Osteocyte (in vitro differentiated cells): ENCODE results near the gene CHMP4A. TPM values are rescaled to one million over a fixed set of nuclear protein-coding genes. Genes with fewer than 3 reads are reported as not detected.

Experiments used
- DNase-seq: peaks from one replicate; pipeline ENCODE4 v3.0.0; 2021; ENCODE audit warnings: mixed read lengths; ENCODE audit not compliant: unreplicated experiment; ENCODE audit errors: extremely low spot score
- H3K27ac Mint-ChIP-seq: one replicate; pipeline ENCODE4 v1.8.0; 2021; ENCODE audit warnings: mild to moderate bottlenecking, mixed read lengths; ENCODE audit not compliant: unreplicated experiment
- H3K27me3 Mint-ChIP-seq: one replicate; pipeline ENCODE4 v1.8.0; 2021; ENCODE audit warnings: mixed read lengths; ENCODE audit not compliant: unreplicated experiment
- H3K36me3 Mint-ChIP-seq: one replicate; pipeline ENCODE4 v1.8.0; 2021; ENCODE audit warnings: mixed read lengths; ENCODE audit not compliant: unreplicated experiment
- H3K4me1 Mint-ChIP-seq: one replicate; pipeline ENCODE4 v1.8.0; 2021; ENCODE audit warnings: mixed read lengths; ENCODE audit not compliant: unreplicated experiment
- H3K4me3 Mint-ChIP-seq: one replicate; pipeline ENCODE4 v1.8.0; 2021; ENCODE audit warnings: mild to moderate bottlenecking, moderate library complexity, mixed read lengths; ENCODE audit not compliant: unreplicated experiment
- H3K9me3 Mint-ChIP-seq: one replicate; pipeline ENCODE4 v1.8.0; 2021; ENCODE audit warnings: mixed read lengths; ENCODE audit not compliant: unreplicated experiment
- total RNA-seq: library from RNA; stranded (reverse); gene quantifications from 2 replicates; pipeline ENCODE4 v1.2.1, GENCODE V29; 2021
- TF ChIP-seq, protein P1 (sequence below): fragments of 200-600 bp; sonication (generic); IDR thresholded peaks from 2 replicates; pipeline ENCODE4 v1.5.0; 2021; ENCODE audit warnings: antibody characterized with exemption, mild to moderate bottlenecking, moderate library complexity

CHMP4A gene
- total RNA-seq, 1 donor from 2014 or later, result 38.1 TPM

DNA sequence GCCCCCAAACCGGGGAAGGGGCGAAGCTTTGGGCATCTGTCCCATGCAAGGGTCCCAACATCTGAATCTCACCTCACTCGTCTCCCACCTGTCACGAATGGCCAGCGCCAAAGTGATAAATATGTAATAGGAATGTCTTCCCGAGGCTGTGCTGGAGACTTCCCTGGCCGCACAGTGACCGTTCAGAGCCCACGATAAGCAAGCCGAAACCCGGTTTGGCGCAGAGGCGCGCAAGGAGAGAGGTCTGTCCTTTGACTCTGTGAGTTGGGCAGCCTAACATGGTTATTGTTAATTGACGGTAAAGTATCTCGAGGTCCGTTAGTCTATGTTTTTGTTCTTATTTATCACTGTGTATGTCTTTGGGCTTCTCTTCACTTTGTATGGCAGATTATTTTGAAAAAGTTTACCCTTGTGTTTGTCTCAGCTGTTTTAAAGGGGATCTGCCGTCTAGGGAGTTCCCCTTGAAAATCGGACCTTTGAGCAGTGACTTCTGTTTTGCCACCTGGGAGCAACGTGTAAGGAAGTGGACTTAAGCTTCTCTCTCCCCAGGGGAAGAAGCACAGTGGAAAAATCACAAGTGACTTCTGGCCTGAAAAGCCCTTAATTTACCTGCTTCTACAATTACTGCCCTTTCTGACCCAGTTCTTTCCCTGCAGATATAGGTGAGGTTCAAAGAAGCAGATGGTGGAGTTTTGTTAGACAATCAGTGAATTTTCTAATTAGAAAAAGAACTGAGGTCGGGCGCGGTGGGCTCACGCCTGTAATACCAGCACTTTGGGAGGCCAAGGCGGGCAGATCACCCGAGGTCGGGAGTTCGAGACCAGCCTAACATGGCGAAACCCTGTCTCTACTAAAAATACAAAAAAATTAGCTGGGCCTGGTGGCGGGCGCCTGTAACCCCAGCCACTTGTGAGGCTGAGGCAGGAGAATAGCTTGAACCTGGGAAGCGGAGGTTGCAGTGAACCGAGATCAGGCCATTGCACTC, 16.9 kb downstream of the CHMP4A start:
- peak overlapping the region; percentile 95 for H3K27ac Mint-ChIP-seq
- DNase-seq, result no peak
- no peaks in the 10 kb centered on the region for H3K27me3 Mint-ChIP-seq
- peaks cover 37% of the 10 kb centered on the region for H3K4me1 Mint-ChIP-seq
- peak overlapping the region; percentile 88 for H3K4me3 Mint-ChIP-seq
- H3K36me3 Mint-ChIP-seq, result peaks cover 18% of the 10 kb centered on the region
- TF ChIP-seq, protein P1, sequence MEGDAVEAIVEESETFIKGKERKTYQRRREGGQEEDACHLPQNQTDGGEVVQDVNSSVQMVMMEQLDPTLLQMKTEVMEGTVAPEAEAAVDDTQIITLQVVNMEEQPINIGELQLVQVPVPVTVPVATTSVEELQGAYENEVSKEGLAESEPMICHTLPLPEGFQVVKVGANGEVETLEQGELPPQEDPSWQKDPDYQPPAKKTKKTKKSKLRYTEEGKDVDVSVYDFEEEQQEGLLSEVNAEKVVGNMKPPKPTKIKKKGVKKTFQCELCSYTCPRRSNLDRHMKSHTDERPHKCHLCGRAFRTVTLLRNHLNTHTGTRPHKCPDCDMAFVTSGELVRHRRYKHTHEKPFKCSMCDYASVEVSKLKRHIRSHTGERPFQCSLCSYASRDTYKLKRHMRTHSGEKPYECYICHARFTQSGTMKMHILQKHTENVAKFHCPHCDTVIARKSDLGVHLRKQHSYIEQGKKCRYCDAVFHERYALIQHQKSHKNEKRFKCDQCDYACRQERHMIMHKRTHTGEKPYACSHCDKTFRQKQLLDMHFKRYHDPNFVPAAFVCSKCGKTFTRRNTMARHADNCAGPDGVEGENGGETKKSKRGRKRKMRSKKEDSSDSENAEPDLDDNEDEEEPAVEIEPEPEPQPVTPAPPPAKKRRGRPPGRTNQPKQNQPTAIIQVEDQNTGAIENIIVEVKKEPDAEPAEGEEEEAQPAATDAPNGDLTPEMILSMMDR, result no peak
- no peaks in the 10 kb centered on the region for H3K9me3 Mint-ChIP-seq

DNA sequence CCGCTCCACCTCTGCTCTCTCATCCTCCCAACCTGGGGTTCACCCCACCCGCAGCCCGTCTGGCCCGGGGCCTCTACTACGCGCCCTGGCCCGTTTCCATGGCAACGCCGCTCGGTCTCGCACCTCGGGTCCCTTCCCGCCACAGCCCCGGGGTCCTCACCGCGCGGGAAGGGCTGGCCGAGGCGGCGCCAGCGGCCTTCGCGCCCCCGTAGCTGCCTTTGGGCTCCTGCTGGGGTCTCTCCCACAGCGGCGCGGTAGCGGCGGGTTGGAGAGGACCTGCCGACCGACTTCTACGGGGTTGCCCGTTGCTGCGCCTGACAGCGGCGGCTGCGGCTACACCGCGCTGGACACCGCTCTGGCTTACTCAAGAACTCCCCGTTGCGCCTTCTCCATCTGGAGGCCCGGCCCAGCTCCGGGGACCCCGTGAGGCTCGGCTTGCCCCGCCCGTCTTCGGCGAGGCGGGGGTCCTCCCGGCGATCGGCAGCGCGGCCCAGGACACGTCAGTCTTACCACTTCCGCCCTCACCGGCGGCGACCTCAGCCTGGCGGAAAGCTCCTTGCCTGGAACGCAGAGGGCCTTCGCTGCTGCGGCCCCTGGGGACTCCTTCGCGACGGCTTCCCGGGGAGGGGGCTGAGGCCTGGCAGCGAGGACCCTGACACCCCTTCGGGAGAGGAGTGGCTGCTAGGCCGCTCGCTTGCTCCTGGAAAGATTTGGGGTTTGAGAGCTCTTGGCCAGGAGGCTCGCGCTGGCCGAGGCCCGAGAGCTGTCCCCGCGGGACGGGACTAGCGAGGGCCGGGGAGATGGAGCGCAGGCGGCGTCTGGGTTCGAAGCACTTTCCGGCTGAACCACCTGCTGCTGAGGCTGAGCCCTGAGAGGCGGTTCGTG, 17.9 kb downstream of the CHMP4A start, which contains the start of gene TM9SF1:
Gene TM9SF1, minus strand, starts transcription at position 256 of the 885 bp plus-strand sequence. CDS start 422 bp downstream, outside the sequence.
- peak; percentile 94 for DNase-seq
- no peaks in the 10 kb centered on the region for H3K27me3 Mint-ChIP-seq
- H3K27ac Mint-ChIP-seq, result peak within 1 kb of the TSS; percentile 95
- peak within 1 kb of the TSS; percentile 88 for H3K4me3 Mint-ChIP-seq
- H3K4me1 Mint-ChIP-seq, result peaks cover 37% of the 10 kb centered on the region
- peaks cover 20% of the 10 kb centered on the region for H3K36me3 Mint-ChIP-seq
- TF ChIP-seq, protein P1, result no peak
- no peaks in the 10 kb centered on the region for H3K9me3 Mint-ChIP-seq

DNA sequence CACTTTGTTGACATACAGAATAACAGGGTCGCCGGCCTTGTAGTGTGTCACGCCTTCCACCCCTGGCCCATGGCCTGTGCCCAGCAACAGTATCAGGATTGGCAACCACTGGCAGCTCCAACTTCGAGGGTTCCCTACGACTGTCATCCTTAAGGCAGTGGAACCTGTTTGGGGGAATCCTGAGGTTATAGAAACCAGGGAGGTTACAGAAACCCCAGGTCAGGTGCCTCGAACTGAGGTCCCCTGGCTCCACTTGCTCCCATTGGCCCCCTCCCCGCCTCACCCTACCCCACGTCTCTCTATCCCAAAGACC, 18.5 kb downstream of the CHMP4A start:
- Mint-ChIP-seq H3K27ac (peak overlapping the region; percentile 95), H3K4me1 (peaks cover 37% of the 10 kb centered on the region), H3K27me3 (no peaks in the 10 kb centered on the region), H3K9me3 (no peaks in the 10 kb centered on the region), H3K36me3 (peaks cover 20% of the 10 kb centered on the region), H3K4me3 (peak overlapping the region; percentile 88)
- TF ChIP-seq, protein P1, result no peak
- DNase-seq, result no peak

DNA sequence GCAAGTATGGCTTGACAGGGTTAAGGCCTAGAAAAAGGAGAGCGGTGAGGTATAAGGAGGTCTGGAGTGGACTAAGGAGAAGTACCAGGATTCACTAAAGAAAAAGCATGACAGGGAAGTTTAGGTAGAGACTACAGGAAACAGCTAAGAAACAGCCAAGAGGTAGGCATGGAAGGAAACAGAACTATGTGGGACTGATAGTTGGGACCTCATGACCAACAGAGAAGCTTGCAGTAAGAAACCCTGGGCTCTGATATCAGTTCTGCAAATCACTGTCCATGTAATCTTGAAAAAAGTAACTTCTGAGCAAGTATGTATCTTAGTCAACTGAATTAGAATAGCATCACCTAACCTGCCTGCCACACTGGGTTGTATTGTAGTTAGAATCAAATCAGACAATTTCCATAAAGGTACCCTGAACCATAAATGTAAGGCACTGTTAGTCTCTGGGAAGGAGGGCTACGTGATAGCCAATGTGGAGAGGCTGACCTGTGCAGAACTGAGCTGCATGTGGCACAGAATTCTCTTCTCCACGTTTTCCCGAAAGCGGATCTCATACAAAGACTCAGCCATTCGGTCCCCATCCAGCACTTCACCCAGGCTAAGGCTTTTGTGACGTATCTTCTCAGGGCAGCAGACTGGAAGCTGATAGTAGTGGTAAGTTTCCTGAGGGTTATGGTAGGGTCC, 19.0 kb downstream of the CHMP4A start:
- no peak for DNase-seq
- H3K9me3 Mint-ChIP-seq, result no peaks in the 10 kb centered on the region
- peaks cover 20% of the 10 kb centered on the region for H3K36me3 Mint-ChIP-seq
- H3K4me1 Mint-ChIP-seq, result peaks cover 38% of the 10 kb centered on the region
- no peaks in the 10 kb centered on the region for H3K27me3 Mint-ChIP-seq
- TF ChIP-seq, protein P1, result no peak
- H3K27ac Mint-ChIP-seq, result peak overlapping the region; percentile 95
- peak overlapping the region; percentile 88 for H3K4me3 Mint-ChIP-seq
